Gastrocnemius medialis (tissue), 4 donors: Measurements from ENCODE around the gene GRIA4. TPM values are rescaled to one million over a fixed set of nuclear protein-coding genes. Genes with fewer than 3 reads are reported as not detected.

ENCODE experiments used
- ATAC-seq, 2 donors: fragments of 150-250 bp; one replicate each; pipeline ENCODE4 v1.9.1; 2016
- DNase-seq, 2 donors: peaks; one replicate each; pipeline ENCODE4 v3.0.0-alpha.2; 2019
- H3K27ac ChIP-seq, 4 donors: fragments of 200-600 bp; sonication (generic); 1 replicate in 1 of 4; 2 replicates in 3 of 4; pipeline ENCODE4 v1.5.1; 2016 to 2018; ENCODE audit warnings: mild to moderate bottlenecking in 2 of 4, moderate library complexity in 1 of 4
- H3K27me3 ChIP-seq, 3 donors: fragments of 200-600 bp; sonication (generic) in 2 of 3; 1 replicate in 1 of 3; 2 replicates in 2 of 3; pipeline versions ENCODE4 v1.5.1 to v1.6.0; 2016 to 2019; ENCODE audit warnings: mild to moderate bottlenecking in 1 of 3, moderate library complexity in 1 of 3
- H3K36me3 ChIP-seq, 2 donors: fragments of 200-600 bp; sonication (generic) in 1 of 2; one replicate each; pipeline ENCODE4 v1.5.1; 2017 to 2018
- H3K4me1 ChIP-seq, 2 donors: fragments of 200-600 bp; sonication (generic) in 1 of 2; one replicate each; pipeline ENCODE4 v1.5.1; 2016 to 2017; ENCODE audit warnings: mild to moderate bottlenecking in 2 of 2
- H3K4me3 ChIP-seq, 4 donors: fragments of 200-600 bp; sonication (generic) in 3 of 4; 1 replicate in 1 of 4; 2 replicates in 3 of 4; pipeline ENCODE4 v1.5.1; 2016 to 2019; ENCODE audit warnings: mild to moderate bottlenecking in 2 of 4
- H3K9me3 ChIP-seq, 3 donors: fragments of 200-600 bp; sonication (generic) in 2 of 3; 1 replicate in 1 of 3; 2 replicates in 2 of 3; pipeline ENCODE4 v1.5.1; 2016 to 2019
- CTCF ChIP-seq, 5 experiments: fragments of 450-650 bp in 3 of 5; fragments of 200-600 bp in 2 of 5; sonication (generic) in 2 of 5; IDR thresholded peaks in 4 of 5; conservative IDR thresholded peaks in 1 of 5; 1 replicate in 4 of 5; 2 replicates in 1 of 5; pipeline ENCODE4 v1.5.1; 2016 to 2019; ENCODE audit warnings: antibody characterized with exemption in 5 of 5, mild to moderate bottlenecking in 3 of 5, moderate library complexity in 3 of 5
- POLR2A ChIP-seq, 2 donors: fragments of 450-650 bp; IDR thresholded peaks; one replicate each; pipeline ENCODE4 v1.6.1; 2017; ENCODE audit warnings: antibody characterized with exemption in 2 of 2, mild to moderate bottlenecking in 2 of 2, moderate library complexity in 2 of 2
- in situ Hi-C, 4 donors: fragments of 200-750 bp; cut with MboI; loops; one replicate each; pipeline versions ENCODE4 v1.15.0 to v1.8.0; 2017; ENCODE audit warnings: low sequenced_read_pairs in 4 of 4
- intact Hi-C: fragments of 100-400 bp; cut with DNase I; formaldehyde crosslinking; loops from one replicate; pipeline ENCODE4 v1.15.1; 2023; ENCODE audit warnings: low total_unique reads
- total RNA-seq, 4 donors: library from RNA; depleted of rRNA; stranded (reverse); fragments of >200 nt; gene quantifications; one replicate each; pipeline versions ENCODE4 v1.1.0 to v1.2.3, GENCODE V29; 2016

The GRIA4 gene
- total RNA-seq, 4 donors from 2014 or later, result not detected

- Histone ChIP-seq H3K9me3 (no peaks in the 10 kb centered on the region), H3K4me3 (no peak overlapping the region), H3K36me3 (no peaks in the 10 kb centered on the region), H3K27ac (no peak overlapping the region), H3K4me1 (no peaks in the 10 kb centered on the region), H3K27me3 (peaks cover 0 to 3% (median 0%) of the 10 kb centered on the region in 3 donors)
- intact Hi-C loops, result no loop called here
- ATAC-seq (no peak), DNase-seq (no peak)
- TF ChIP-seq CTCF (IDR thresholded peaks at IDR 0.05 in 4 of 5, conservative IDR thresholded peaks at IDR 0.05 in 1 of 5) (no peak), POLR2A (IDR thresholded peaks at IDR 0.05) (no peak)
- in situ Hi-C loops, result no loop called here
Measured at GRCh38 chr11:106030609-106031008, 420.7 kb downstream of the GRIA4 start.

- no peak for ATAC-seq
- H3K4me3 ChIP-seq, result no peak overlapping the region
- in situ Hi-C loops, result no loop called here
- TF ChIP-seq CTCF (IDR thresholded peaks at IDR 0.05 in 4 of 5, conservative IDR thresholded peaks at IDR 0.05 in 1 of 5) (no peak), POLR2A (IDR thresholded peaks at IDR 0.05) (no peak)
- intact Hi-C loops, result no loop called here
- H3K27ac ChIP-seq, result no peak overlapping the region
- H3K27me3 ChIP-seq, result peaks cover 0 to 3% (median 0%) of the 10 kb centered on the region in 3 donors
- H3K4me1 ChIP-seq, result no peaks in the 10 kb centered on the region
- H3K9me3 ChIP-seq, result no peaks in the 10 kb centered on the region
- no peaks in the 10 kb centered on the region for H3K36me3 ChIP-seq
- no peak for DNase-seq
Measured at GRCh38 chr11:106031202-106031810, 421.4 kb downstream of the GRIA4 start.
